K562 (cell line): Measurements from ENCODE around the gene GABPB1. TPM values are rescaled to one million over a fixed set of nuclear protein-coding genes. Genes with fewer than 3 reads are reported as not detected.

Source experiments
- ATAC-seq: fragments of 200-7000 bp; cut with Tn5 transposase; 3 replicates; pipeline ENCODE4 v1.9.1; 2020; ENCODE audit warnings: moderate library complexity
- BruUV-seq: library from RNA; stranded (reverse); fragments of 400-500 nt; replicated peaks from 2 replicates; lab custom pipeline; 2021; lab: Mats Ljungman, UMichigan
- CTCF ChIA-PET: fragments of 300-600 bp; formaldehyde crosslinking; extraction: SDS; loops from one replicate; lab custom pipeline; 2021; ENCODE audit warnings: low intra/inter-chr PET ratio; lab: Yijun Ruan, JAX
- POLR2A ChIA-PET: fragments of 300-600, 350-650 bp; sonication (Branson Sonifier 250); formaldehyde crosslinking; extraction: SDS; loops from one replicate; lab custom pipeline; 2021; ENCODE audit warnings: antibody characterized with exemption, inconsistent platforms; lab: Yijun Ruan, JAX
- DNase-seq, 4 experiments: peaks; one replicate each; pipeline versions ENCODE4 v3.0.0 to v3.0.0-alpha.2; 2011 to 2018; ENCODE audit warnings: low spot score in 3 of 4, mixed read lengths in 3 of 4; ENCODE audit errors: extremely low read depth in 1 of 4
- FAIRE-seq: peaks from 2 replicates; lab custom pipeline; 2011; peaks lifted over from hg19 to GRCh38; lab: Jason Lieb, UNC
- H2AFZ ChIP-seq: 2 replicates; pipeline ENCODE4 v1.6.0; 2011; ENCODE audit warnings: low read depth, low read length, control low read depth, inconsistent platforms
- H3K27ac ChIP-seq: fragments of 200-600 bp; 3 replicates; pipeline ENCODE4 v1.8.0; 2011; ENCODE audit warnings: low read depth, mild to moderate bottlenecking, control low read depth, inconsistent platforms, low read length, moderate library complexity, mixed read lengths; ENCODE audit errors: extremely low read depth
- H3K27me3 ChIP-seq, 2 experiments: fragments of 300-600 bp in 1 of 2; 2 replicates in 1 of 2; 3 replicates in 1 of 2; pipeline versions ENCODE4 v1.6.0 to v1.8.0; 2011; ENCODE audit warnings: inconsistent platforms in 2 of 2, low read length in 2 of 2, mild to moderate bottlenecking in 1 of 2, mixed read lengths in 1 of 2, moderate library complexity in 1 of 2; ENCODE audit not compliant: control insufficient read depth in 2 of 2, insufficient read depth in 2 of 2
- H3K36me3 ChIP-seq: fragments of 300-600 bp; 3 replicates; pipeline ENCODE4 v1.8.0; 2011; ENCODE audit warnings: mild to moderate bottlenecking, low read length, inconsistent platforms; ENCODE audit not compliant: control insufficient read depth, insufficient read depth
- H3K4me1 ChIP-seq, 2 experiments: fragments of 200-600 bp in 1 of 2; replicated peaks in 1 of 2; 2 replicates in 1 of 2; 3 replicates in 1 of 2; pipeline versions ENCODE4 v1.5.1 to v1.8.0; 2011; ENCODE audit warnings: inconsistent platforms in 2 of 2, low read length in 2 of 2, mild to moderate bottlenecking in 1 of 2, mixed read lengths in 1 of 2, moderate library complexity in 1 of 2; ENCODE audit not compliant: control insufficient read depth in 2 of 2, insufficient read depth in 2 of 2
- H3K4me2 ChIP-seq: 2 replicates; pipeline ENCODE4 v1.6.1; 2011; ENCODE audit warnings: low read length, control low read depth, inconsistent platforms, mixed read lengths; ENCODE audit not compliant: insufficient read depth
- H3K4me3 ChIP-seq: fragments of 200-600 bp; sonication (generic), shearing (Covaris generic); 2 replicates; pipeline ENCODE4 v1.5.1; 2016; ENCODE audit warnings: control low read depth, inconsistent platforms
- H3K79me2 ChIP-seq: fragments of 200-600 bp; 3 replicates; pipeline ENCODE4 v1.8.0; 2011; ENCODE audit warnings: low read length, inconsistent platforms; ENCODE audit not compliant: control insufficient read depth, insufficient read depth
- H3K9ac ChIP-seq, 2 experiments: 2 replicates each; pipeline versions ENCODE4 v1.6.0 to v1.6.1; 2011; ENCODE audit warnings: low read depth in 2 of 2, low read length in 2 of 2, control low read depth in 1 of 2, inconsistent platforms in 1 of 2, mild to moderate bottlenecking in 1 of 2, mixed read lengths in 1 of 2; ENCODE audit not compliant: insufficient read depth in 1 of 2
- H3K9me1 ChIP-seq: one replicate; pipeline ENCODE4 v1.6.0; 2011; ENCODE audit warnings: inconsistent platforms, mild to moderate bottlenecking, low read length, moderate library complexity; ENCODE audit not compliant: control insufficient read depth, insufficient read depth
- H3K9me3 ChIP-seq: replicated peaks from 2 replicates; pipeline ENCODE4 v1.5.1; 2011; ENCODE audit warnings: low read depth, low read length, inconsistent platforms; ENCODE audit not compliant: control insufficient read depth, insufficient read depth
- H4K20me1 ChIP-seq: replicated peaks from 2 replicates; pipeline ENCODE4 v1.6.1; 2011; ENCODE audit warnings: low read length, inconsistent platforms, mixed read lengths; ENCODE audit not compliant: control insufficient read depth, insufficient read depth
- C11orf30 ChIP-seq: fragments of 450-650 bp; IDR thresholded peaks from 2 replicates; pipeline ENCODE4 v1.6.1; 2016; ENCODE audit warnings: low read depth, mild to moderate bottlenecking
- CBX8 ChIP-seq: fragments of 200-600 bp; sonication (generic); IDR thresholded peaks from 2 replicates; pipeline ENCODE4 v1.6.1; 2012; ENCODE audit warnings: borderline replicate concordance, mixed run types, low read depth, mild to moderate bottlenecking, moderate library complexity, mixed read lengths, low read length, control low read depth, inconsistent platforms; ENCODE audit not compliant: poor library complexity, severe bottlenecking; ENCODE audit errors: extremely low read depth
- CEBPB ChIP-seq: fragments of 450-650 bp; IDR thresholded peaks from 2 replicates; pipeline ENCODE4 v1.6.1; 2016; ENCODE audit warnings: missing genetic modification characterization, missing compliant biosample characterization
- GABPB2 ChIP-seq: fragments of 250-450 bp; sonication (Bioruptor Pico); conservative IDR thresholded peaks from 2 replicates; pipeline ENCODE4 v1.5.1; 2021; ENCODE audit warnings: mild to moderate bottlenecking
- MEF2A ChIP-seq: IDR thresholded peaks from 2 replicates; pipeline ENCODE4 v1.6.1; 2011; ENCODE audit warnings: low read depth, mild to moderate bottlenecking, low read length, moderate library complexity; ENCODE audit not compliant: control insufficient read depth
- NFIC ChIP-seq: fragments of 450-650 bp; IDR thresholded peaks from 2 replicates; pipeline ENCODE4 v1.6.1; 2017; ENCODE audit warnings: mild to moderate bottlenecking, inconsistent platforms
- PHF20 ChIP-seq: fragments of 450-650 bp; IDR thresholded peaks from 2 replicates; pipeline ENCODE4 v1.6.1; 2018; ENCODE audit not compliant: partially characterized antibody
- SREBF1 ChIP-seq: fragments of 150-350 bp; IDR thresholded peaks from 2 replicates; pipeline ENCODE4 v1.6.1; 2014; ENCODE audit warnings: antibody characterized with exemption, low read depth, low read length, borderline replicate concordance
- ZNF134 ChIP-seq: fragments of 250-450 bp; sonication (Bioruptor Pico); conservative IDR thresholded peaks from 2 replicates; pipeline ENCODE4 v1.4.0; 2020
- ZNF384 ChIP-seq: IDR thresholded peaks from 2 replicates; pipeline ENCODE4 v1.6.1; 2012; ENCODE audit warnings: low read depth, low read length, improper control_type of control experiment
- WGBS: fragments of 100-300 bp; shearing (Covaris generic); methylation state at CpG from one replicate; pipeline ENCODE4 v1.1.6; 2016; ENCODE audit warnings: low coverage, mixed read lengths; ENCODE audit not compliant: insufficient coverage; ENCODE audit errors: missing lambda C conversion rate; 5-methylcytosine and 5-hydroxymethylcytosine counted together
- in situ Hi-C: fragments of 300-500 bp; cut with MboI; formaldehyde crosslinking; loops from 4 replicates; pipeline ENCODE4 v1.15.0; 2018; ENCODE audit warnings: inconsistent platforms, mixed read lengths
- intact Hi-C: fragments of 100-400 bp; cut with micrococcal nuclease; formaldehyde crosslinking; loops from 2 replicates; pipeline ENCODE4 v1.14.2; 2022
- polyA plus RNA-seq, 8 experiments: library from polyadenylated mRNA; depleted of rRNA in 4 of 8; stranded (reverse) in 5 of 8; unstranded in 3 of 8; fragments of >200 nt; fragmentation: Nextera tagmentation in 2 of 8; fragmentation: Illumina TruSeq in 1 of 8; extraction: Ambion mirVana in 2 of 8; extraction: Trizol in 1 of 8; gene quantifications; 2 replicates each; pipeline versions ENCODE4 v1.2.1 to v1.2.3, GENCODE V29; 2011 to 2014; ENCODE audit warnings: inconsistent platforms in 1 of 8, missing spikeins in 1 of 8
- total RNA-seq, 7 experiments: library from RNA; depleted of rRNA in 6 of 7; stranded (reverse); fragments of >200 nt in 6 of 7; fragmentation: Illumina TruSeq in 2 of 7; extraction: Trizol in 2 of 7; gene quantifications; 2 replicates each; pipeline versions ENCODE4 v1.2.1 to v1.2.3, GENCODE V29; 2011 to 2021; ENCODE audit warnings: low replicate concordance in 1 of 7
- TF ChIP-seq, protein P1 (sequence below): fragments of 450-650 bp; IDR thresholded peaks from 2 replicates; pipeline ENCODE4 v1.6.1; 2016
- TF ChIP-seq, protein P2 (sequence below): sonication (generic); formaldehyde crosslinking; IDR thresholded peaks from 2 replicates; pipeline ENCODE4 v1.8.0; 2022; ENCODE audit warnings: mild to moderate bottlenecking, low read depth, missing genetic modification reagents
- TF ChIP-seq, protein P3 (sequence below): fragments of 250-450 bp; sonication (Bioruptor Pico); IDR thresholded peaks from 2 replicates; pipeline ENCODE4 v1.9.0; 2021; ENCODE audit warnings: mild to moderate bottlenecking, inconsistent platforms

GABPB1 gene
- total and polyA plus RNA-seq, 9 of the 15 experiments (the other 6 are each of a cell fraction or from before 2014, with no cell fraction given) = 11.8 to 42.3 (median 33.2) TPM

DNA sequence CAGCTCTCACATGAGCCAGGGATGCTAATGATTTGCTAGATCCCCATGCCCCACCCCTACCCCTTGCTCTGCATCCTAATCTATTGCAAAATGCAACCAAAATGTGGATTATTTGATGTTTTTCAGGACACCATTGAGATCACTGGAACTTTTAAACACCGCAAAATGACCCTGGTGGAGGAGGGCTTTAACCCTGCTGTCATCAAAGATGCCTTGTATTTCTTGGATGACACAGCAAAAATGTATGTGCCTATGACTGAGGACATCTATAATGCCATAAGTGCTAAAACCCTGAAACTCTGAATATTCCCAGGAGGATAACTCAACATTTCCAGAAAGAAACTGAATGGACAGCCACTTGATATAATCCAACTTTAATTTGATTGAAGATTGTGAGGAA, 119.2 kb downstream of the GABPB1 start (continued):
- TF ChIP-seq, protein P1, sequence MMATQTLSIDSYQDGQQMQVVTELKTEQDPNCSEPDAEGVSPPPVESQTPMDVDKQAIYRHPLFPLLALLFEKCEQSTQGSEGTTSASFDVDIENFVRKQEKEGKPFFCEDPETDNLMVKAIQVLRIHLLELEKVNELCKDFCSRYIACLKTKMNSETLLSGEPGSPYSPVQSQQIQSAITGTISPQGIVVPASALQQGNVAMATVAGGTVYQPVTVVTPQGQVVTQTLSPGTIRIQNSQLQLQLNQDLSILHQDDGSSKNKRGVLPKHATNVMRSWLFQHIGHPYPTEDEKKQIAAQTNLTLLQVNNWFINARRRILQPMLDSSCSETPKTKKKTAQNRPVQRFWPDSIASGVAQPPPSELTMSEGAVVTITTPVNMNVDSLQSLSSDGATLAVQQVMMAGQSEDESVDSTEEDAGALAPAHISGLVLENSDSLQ = peak; percentile 17; the same call in 1 of the 2 replicates
- TF ChIP-seq PHF20 (no peak), SREBF1 (no peak), ZNF134 (CRISPR knock-in tag) (no peak), C11orf30 (peak; percentile 95)
- TF ChIP-seq, protein P2, sequence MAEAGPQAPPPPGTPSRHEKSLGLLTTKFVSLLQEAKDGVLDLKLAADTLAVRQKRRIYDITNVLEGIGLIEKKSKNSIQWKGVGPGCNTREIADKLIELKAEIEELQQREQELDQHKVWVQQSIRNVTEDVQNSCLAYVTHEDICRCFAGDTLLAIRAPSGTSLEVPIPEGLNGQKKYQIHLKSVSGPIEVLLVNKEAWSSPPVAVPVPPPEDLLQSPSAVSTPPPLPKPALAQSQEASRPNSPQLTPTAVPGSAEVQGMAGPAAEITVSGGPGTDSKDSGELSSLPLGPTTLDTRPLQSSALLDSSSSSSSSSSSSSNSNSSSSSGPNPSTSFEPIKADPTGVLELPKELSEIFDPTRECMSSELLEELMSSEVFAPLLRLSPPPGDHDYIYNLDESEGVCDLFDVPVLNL = no peak
- TF ChIP-seq, all 486 proteins: peak for 23

DNA sequence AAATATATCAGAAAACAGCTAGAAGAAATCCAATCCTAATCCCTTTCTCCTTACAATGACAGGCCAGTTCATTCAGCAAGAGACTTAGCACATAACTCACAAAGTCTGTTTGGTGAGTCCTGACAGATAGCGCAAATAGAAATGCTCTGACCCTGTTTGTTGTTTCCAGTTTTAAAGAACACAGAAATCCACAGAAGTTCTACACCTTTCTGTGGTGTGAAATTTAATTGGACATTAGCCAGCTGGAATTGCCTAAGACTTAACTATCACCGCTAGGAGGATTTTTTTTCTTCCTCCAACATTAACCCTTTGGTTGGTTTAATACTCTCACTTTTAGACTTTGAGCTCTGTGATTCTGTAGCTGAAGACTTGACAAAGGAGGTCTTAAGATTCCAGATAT, 120.2 kb downstream of the GABPB1 start:
- ATAC-seq (peak; percentile 25; the same call in 1 of the 3 replicates), FAIRE-seq (peak; percentile 46), DNase-seq (no peak)
- Histone ChIP-seq H3K27ac (no peak overlapping the region), H2AFZ (no peak overlapping the region), H3K9me3 (no peaks in the 10 kb centered on the region), H4K20me1 (no peaks in the 10 kb centered on the region), H3K4me1 (peaks cover 0 to 18% of the 10 kb centered on the region in 2 experiments; a peak in 2 of 5 replicates), H3K4me2 (no peak overlapping the region), H3K79me2 (no peaks in the 10 kb centered on the region), H3K9me1 (no peaks in the 10 kb centered on the region), H3K36me3 (peaks cover 11% of the 10 kb centered on the region; the same call in 2 of the 3 replicates), H3K27me3 (no peaks in the 10 kb centered on the region), H3K4me3 (no peak overlapping the region), H3K9ac (no peak overlapping the region)
- ChIA-PET CTCF (interaction anchor here (0.6 kb wide), 1 partner anchor 1459 kb away, joined by 3 read pairs; no protein-coding TSS in a partner anchor), POLR2A (interaction anchor here (0.6 to 1.1 kb wide), 3 partner anchors 10 to 1289 kb away, joined by 3 read pairs; no protein-coding TSS in a partner anchor)
- intact Hi-C loops = loop anchor here (5.0 kb wide), 1 partner anchor 598 kb away; no protein-coding TSS in a partner anchor
- WGBS = 45% methylated on average over 2 of the region's 2 CpGs
- BruUV-seq = no TSS peak
- in situ Hi-C loops = no loop called here
- peak; percentile 78 for TF ChIP-seq NFIC
- no peak for TF ChIP-seq CBX8
- TF ChIP-seq CEBPB = peak; percentile 83
- TF ChIP-seq GABPB2 (CRISPR knock-in tag) = no peak
- TF ChIP-seq MEF2A = no peak
- TF ChIP-seq, protein P3, sequence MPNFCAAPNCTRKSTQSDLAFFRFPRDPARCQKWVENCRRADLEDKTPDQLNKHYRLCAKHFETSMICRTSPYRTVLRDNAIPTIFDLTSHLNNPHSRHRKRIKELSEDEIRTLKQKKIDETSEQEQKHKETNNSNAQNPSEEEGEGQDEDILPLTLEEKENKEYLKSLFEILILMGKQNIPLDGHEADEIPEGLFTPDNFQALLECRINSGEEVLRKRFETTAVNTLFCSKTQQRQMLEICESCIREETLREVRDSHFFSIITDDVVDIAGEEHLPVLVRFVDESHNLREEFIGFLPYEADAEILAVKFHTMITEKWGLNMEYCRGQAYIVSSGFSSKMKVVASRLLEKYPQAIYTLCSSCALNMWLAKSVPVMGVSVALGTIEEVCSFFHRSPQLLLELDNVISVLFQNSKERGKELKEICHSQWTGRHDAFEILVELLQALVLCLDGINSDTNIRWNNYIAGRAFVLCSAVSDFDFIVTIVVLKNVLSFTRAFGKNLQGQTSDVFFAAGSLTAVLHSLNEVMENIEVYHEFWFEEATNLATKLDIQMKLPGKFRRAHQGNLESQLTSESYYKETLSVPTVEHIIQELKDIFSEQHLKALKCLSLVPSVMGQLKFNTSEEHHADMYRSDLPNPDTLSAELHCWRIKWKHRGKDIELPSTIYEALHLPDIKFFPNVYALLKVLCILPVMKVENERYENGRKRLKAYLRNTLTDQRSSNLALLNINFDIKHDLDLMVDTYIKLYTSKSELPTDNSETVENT = no peak
- TF ChIP-seq ZNF384 = peak; percentile 28; the same call in 1 of the 2 replicates
